Panc1 (cell line): ENCODE data around the gene STK39.

Experiments
- CTCF ChIP-seq: fragments of 450-650 bp; IDR thresholded peaks from 2 replicates; pipeline ENCODE4 v1.5.1; 2017; ENCODE audit warnings: mild to moderate bottlenecking
- POLR2AphosphoS5 ChIP-seq: IDR thresholded peaks from 2 replicates; pipeline ENCODE4 v1.6.1; 2012; ENCODE audit warnings: mild to moderate bottlenecking, low read depth, low read length, moderate library complexity
- REST ChIP-seq, 2 experiments: IDR thresholded peaks; 2 replicates each; pipeline ENCODE4 v1.6.1; 2011 to 2012; ENCODE audit warnings: low read depth in 2 of 2, control low read depth in 1 of 2, low read length in 1 of 2, mild to moderate bottlenecking in 1 of 2, moderate library complexity in 1 of 2; ENCODE audit not compliant: insufficient read depth in 1 of 2
- SIN3A ChIP-seq: IDR thresholded peaks from 2 replicates; pipeline ENCODE4 v1.6.1; 2012; ENCODE audit warnings: low read depth, mild to moderate bottlenecking, low read length, moderate library complexity, borderline replicate concordance; ENCODE audit not compliant: insufficient read depth
- TCF7L2 ChIP-seq: IDR thresholded peaks from 2 replicates; pipeline ENCODE4 v1.6.1; 2011; ENCODE audit warnings: mild to moderate bottlenecking, low read depth, low read length, inconsistent platforms

GRCh38 chr2:167986223-167986622 is 261.2 kb downstream of the STK39 start:
- TF ChIP-seq CTCF (no peak), POLR2AphosphoS5 (no peak), SIN3A (no peak), TCF7L2 (no peak), REST (IDR thresholded peaks at IDR 0.05; ENCODE audit: insufficient read depth in 1 of 2, low read depth in 2 of 2, low read length in 1 of 2) (no peak)
